SKM-1 treated with dmso at 0.1 percent for 144 hours (cell line): Measurements from ENCODE around the gene DNAJC15.
"Not testable (repeated sequence)": the region's sequence is repeated elsewhere in the genome, so short reads cannot be mapped to it uniquely, and the experiment has no call there.

Source experiments
- DNase-seq: peaks from one replicate; lab custom pipeline; 2025; ENCODE audit not compliant: unreplicated experiment; lab: John Stamatoyannopoulos, UW

DNAJC15 gene

DNA sequence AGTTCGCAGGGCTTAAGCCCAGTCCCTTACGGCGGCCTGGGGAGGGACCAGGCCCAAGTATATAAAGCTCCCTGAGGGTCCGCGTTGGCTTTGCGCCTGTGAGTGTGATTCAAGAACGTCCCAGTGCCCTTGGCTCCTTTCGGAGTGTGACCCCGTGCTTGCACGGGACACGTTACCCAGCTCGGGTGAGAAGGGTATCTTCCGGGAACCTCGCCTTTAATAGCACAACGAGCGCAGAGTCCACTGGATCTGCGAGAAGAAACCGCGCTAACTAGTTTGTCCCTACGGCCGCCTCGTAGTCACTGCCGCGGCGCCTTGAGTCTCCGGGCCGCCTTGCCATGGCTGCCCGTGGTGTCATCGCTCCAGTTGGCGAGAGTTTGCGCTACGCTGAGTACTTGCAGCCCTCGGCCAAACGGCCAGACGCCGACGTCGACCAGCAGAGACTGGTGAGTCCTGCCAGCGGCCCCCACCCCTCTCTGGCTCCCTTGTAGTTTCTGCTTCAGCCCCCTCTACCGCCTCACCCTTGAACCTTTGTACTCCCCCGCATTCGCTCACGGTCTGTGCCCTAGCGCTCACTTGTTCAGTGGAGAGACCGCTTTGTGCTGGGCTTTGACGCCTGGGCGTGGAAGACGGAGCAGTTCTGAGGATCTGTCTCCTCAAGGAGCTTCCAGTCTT, at the start of gene DNAJC15:
TSS of gene DNAJC15 (plus strand) at position 298 of the 675 bp plus-strand sequence. CDS start at position 339, 41 bp downstream.
- DNase-seq, result no peak

DNA sequence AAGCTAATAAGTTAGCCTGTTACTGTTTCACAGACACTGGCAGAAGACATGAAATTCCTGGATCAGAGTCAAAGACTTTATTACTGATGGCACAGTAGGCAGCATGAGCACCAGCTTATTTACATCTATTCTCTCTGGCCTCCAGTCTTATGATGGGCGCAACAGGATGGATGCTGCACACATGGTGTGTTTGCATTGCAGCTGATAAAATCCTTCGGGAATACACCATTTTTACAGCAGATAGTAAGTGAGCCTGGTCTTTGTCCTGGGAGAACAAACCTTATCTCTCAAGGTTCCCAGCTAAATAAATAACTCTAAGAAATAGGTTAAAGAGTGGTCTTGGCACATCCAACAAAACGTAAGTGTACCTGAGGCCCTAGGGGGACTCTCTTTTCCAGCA, 47.3 kb upstream of the DNAJC15 start:
- DNase-seq, result no peak

DNA sequence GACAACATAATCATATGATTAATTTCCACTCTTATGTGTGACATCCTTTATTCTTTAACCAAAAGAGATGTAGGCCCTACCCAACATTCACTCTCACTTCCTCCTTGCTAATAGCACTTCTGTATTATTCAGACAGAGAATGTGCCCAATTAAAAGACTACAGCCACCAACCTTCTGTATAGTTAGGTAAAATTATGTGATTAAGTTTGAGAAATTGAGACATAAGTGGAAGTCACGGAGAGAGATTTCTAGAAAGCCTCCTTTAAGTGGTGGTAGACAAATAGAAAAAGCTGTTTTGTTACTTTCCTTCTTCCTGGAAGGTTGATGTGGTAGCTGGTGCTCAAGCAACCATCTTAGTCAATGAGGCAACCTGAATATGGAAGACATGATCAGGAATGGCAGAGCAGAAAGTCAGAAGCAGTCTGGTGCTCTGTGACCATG, 46.1 kb upstream of the DNAJC15 start:
- no peak for DNase-seq

DNA sequence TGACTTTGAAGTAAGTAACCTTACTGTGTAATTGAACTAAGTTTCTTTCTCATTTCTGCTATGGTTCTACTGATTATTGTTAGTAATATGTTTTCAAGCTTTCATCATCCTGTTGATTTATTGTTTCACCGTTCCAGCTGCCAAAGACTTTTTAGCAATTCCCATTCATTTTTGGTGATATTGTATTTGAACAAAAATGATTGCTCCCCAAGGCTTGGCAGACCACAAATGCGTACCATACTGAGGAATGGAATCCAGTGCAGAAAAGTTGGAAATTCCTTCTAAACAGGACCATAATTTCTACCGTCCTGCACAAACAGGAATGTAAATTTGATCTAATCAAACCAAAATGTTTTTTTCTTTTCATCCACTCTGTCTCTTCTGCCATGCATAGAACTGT, 42.1 kb upstream of the DNAJC15 start:
- no peak for DNase-seq

DNA sequence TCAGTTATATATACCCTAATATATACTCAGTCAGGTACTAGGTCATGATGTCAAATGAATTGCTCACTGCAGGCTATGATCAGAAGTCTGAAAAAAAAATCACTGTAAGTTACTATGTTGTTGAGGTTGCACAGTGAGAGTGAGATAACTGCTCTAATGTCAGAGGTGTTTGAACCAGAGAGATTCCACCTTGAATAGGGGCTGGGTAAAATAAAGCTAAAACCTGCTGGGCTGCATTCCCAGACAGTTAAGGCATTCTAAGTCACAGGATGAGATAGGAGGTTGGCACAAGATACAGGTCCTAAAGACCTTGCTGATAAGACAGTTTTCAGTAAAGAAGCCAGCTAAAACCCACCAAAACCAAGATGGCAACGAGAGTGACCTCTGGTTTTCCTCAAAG, 41.5 kb upstream of the DNAJC15 start:
- no peak for DNase-seq

DNA sequence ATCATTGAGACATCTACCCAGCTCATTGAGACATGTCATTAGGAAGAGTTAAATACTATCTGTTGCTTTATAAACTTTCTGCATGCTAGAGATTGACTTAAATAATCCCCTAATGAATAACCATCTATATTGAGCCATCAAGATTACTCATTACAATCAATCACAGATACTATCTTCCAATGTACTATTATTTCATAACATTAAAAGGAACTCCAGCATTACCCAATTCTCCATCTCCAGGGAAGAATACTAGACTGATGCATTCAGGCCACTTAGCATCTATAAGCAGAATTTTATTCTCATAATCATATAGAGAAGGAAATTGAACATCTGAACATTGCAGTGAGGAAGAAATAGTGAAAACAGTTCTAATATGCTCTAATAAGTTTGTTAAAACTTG, 39.4 kb upstream of the DNAJC15 start:
- DNase-seq, result no peak

DNA sequence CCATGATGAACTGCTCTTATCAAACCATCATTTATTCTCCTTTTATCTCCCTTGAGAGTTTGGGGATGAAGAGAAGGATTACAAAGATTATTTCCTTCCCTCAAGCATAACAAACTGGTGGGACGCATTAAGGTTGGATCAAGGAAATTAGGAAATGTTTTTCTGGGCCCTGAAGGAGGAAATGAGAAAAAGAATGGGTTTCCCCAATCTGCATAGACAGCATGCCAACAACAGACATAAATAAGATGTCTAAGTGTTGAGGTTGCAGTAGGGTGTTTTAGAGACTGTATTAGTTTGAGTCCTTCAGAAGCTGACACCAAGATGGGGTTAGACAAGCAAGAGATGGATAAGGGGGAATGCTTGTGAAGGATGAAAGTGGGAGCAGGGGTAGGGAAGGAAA, 38.7 kb upstream of the DNAJC15 start:
- DNase-seq, result no peak

DNA sequence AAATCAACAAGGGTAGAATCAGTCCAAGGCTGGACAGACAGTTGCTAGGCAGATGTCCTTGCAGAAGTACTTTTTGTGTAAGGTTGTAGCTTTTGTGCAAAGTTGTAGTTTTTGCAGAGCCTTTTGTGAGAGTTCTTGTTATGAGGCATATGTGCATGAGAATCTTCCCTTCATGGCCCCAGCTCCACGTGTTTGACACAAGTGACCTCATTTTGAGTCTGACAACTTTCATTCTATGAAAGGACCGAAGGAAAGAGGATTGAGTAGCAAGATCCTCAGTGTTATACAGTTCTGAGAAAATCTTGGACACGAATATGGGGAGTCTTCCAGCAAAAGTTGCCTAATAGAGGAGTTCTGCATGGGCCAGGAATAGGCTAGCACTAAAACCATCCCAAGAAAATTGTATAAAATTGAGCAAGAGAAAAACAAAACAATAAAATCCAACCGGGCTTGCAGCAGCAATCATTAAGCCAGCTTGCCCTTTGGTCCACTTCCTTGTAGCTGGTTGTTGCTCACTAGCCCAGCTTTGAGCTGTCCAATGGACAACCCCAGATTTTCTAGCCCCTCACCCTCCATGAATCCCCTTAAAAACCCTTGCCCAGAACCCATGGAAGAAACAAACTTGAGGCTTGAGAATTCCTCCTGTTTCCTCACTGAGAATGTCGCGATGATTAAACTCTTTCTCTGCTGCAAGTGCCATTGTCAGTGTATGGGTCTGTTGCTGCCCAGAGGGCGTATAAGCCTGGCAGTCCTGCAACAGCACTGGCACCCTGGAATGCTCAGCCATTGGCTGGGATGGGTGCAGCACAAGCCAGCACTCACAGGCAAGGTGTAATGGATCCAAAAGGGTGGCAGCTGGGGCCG, 37.8 kb upstream of the DNAJC15 start:
- DNase-seq, result no peak

DNA sequence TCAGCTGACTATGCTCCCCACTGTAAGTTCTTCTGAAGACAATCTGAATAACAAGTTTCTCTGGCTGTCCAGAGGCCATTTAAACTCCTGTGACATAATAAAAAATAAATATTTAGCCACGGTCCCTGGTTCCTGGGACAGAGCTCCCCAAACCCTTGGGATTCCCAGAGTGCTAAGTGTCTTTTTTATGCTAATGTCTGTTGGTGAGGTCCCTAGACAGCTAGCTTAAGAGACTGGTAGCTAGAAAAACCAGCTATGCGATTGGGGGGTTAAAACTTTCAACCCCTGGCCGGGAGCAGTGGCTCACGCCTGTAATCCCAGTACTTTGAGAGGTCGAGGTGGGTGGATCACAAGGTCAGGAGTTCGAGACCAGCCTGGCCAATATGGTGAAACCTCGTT, 37.2 kb upstream of the DNAJC15 start:
- no peak for DNase-seq

DNA sequence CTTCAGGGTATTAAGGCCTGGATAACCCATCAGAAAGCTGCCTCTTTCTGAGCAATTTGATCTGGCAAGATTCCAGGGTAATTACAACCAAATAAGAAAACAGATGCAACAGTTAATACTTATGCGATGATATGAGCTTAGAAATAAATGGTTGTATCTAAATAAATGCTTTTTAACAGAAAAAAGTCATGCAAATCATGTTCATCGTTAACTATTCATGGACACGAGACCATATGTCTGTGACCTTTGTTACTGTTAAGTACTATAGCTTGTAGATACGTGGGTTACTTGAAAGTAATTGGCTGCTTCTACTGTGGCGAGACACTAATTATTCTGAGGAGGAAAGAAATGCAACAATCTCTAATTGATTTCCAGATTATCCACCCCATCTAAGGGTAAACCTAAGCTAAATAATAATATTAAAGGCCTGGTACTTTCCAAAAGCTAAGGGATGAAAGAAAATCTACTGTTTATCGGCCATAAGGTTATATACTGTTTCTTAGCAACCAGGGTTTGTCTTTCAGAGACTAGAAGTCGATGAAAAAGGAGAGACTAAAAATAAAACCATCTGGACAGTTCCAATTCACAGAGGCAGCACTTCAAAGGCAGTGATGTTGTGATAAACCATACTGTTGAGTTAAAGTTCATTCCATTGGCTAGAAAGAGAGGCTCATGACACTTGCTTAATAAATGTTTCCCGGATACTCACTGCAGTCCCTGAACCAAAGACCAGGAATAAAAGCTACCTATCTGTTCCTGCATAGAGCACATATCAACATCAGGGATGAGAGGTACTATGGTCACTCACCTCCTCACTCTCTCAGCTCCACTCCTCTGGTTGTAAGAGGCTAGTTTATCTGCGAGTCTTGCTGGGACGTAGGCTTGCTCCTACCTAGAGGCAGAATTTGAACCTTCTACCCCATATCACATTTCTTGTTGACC, 32.8 kb upstream of the DNAJC15 start:
- no peak for DNase-seq

DNA sequence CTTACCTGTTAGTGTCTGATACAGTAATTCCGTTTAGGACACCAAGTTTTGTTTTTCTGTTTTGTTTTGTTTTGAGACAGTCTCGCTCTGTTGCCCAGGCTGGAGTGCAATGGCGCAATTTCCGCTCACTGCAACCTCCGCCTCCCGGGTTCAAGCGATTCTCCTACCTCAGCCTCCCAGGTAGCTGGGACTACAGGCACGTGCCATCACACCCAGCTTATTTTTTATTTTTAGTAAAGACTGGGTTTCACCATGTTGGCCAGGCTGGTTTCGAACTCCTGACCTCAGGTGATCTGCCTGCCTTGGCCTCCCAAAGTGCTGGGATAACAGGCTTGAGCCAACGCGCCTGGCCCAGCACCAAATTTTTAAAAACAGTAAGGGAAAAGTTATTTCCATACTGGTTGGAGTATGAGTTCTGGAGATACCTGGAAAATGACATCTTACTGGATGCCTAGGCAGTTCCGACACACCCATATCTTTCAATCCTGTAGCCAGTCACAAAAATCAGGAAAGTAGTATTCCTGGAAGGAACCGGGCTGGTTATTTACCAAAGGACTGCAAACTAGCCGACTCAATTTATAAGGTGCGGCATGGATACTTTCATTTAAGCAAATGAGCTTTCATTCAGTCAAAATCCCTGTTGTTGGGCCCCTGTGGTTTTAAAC, 32.0 kb upstream of the DNAJC15 start:
- not testable (repeated sequence) for DNase-seq

DNA sequence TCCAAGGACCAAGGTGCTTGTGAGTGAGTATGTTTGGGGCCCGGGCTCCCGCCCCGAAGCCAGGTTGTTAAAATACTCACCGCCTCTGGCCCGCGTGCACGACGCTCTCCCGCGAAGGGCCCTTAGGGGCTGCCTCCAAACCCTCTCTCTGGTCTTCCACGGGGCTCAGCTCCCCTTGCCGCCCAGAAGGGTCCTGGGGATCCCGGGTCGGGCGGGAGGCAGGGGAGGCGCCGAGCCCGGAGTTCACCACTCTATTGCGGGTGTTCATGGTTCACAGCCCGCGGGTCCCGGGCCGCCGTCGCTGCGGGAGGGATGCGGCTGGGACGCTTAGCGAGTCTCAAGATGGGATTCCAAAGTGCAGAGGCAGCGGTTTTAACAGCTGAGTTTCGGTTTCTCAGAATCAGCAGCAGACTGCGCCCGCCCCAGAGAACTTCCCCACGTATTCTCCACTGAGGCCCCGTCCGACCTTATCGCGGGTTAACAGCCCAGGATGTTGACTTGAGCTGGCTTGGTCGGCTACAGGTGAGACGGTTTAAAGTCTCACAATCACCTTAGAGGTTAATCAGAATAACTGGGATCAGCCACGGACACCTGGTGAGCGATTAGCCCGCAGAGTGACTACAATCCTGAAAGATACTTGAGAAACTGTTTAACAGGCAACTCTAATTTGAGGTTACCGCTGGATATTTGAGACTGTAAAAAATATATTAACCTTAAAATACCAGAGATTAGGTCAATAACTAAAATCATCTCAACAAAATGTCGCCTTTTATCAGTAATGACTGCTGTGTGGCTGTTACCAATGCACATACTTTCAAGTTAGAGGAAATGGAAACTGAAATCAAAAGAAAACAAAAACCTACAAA, 31.3 kb upstream of the DNAJC15 start, which contains the start of gene EPSTI1:
TSS of gene EPSTI1 (minus strand) at position 344 of the 866 bp plus-strand sequence. CDS start at position 268, 76 bp downstream.
- DNase-seq, result peak; percentile 14

DNA sequence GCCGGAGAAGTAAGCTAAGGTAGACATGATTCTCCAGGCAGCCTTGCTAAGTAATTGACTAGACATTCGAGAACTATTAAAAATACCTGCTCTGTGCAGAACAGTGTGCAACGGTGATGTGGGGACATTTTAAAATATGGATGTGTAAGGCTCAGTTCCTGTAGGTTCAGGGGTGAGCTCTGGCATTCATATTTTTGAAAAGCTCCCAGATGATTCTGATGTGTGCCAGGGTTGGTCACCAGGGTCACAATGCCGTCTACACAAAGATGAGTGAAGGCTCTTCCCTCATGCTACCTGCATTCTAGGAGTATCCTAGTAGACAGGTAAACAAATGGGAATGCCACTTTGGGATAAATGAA, 30.6 kb upstream of the DNAJC15 start:
- DNase-seq, result no peak

DNA sequence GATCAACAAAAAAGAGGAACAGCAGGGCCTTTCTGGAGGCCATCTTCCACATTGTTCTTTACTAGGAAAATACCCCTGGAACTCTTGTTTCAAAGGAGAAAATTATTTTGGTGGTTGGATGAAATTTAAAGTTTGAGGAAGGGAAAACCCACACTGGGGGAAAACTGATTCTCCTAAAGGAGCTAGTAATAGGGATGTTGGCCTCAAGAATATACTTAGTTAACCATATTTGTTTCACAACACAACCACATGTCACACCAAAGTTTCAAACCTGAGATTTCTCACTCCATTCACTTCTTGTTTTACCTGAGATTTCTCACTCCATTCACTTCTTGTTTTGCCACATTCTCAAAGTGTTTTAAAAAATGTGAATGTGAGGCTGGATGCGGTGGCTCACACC, 28.5 kb upstream of the DNAJC15 start:
- no peak for DNase-seq

DNA sequence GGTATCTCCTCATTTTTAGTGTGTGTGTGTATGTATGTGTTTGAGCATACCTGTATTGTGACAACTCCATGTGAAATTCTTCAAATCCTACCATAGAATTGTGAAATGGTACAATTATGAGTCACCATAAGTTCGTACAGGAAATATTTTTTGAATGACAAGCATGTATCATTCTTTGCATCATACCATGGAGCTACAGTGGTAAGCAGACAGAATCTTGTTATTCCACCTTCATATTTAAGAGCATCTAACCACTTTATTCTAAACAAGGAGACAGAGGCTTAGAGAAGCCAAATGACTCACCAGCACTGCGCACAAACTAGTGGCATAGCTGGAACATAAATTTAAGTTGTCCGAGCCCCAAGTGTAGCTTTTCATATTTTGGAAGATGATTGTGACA, 26.8 kb upstream of the DNAJC15 start:
- DNase-seq, result no peak

DNA sequence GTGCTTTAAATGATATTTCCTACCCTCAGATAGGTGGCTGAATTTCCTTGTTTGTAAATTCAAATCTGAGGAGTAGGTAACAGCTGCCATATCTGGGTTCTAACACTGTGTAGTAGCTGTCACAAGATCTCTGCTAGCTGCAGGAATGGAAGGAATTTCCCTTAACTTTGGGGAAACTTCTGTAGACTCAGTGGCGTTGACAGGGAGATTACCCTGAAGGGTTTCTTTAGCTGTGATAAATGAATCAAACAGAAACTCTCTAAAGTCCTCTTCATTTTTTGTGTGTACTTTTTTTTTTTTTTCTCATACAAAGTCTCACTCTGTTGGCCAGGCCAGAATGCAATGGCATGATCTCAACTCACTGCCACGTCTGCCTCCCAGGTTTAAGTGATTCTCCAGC, 26.0 kb upstream of the DNAJC15 start:
- no peak for DNase-seq

DNA sequence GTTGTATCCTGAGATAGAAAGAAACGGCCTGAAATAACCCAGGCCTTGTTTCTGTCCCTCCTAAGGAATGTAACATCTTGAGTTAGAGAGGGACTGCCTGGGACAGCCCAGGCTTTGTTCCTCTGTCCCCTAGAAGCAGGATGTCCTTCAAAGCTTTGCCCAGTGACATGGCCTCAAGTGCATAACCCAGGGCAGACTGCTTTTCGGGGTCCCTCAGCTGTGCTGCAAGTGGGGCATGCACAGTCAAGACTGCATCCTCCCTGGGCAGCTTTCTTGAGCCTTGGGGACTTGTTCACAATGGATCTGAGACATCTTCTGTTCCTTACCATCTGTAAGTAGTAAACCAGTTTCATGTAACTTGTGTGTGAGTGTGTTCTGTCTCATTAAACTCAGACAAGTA, 23.9 kb upstream of the DNAJC15 start:
- DNase-seq, result no peak

DNA sequence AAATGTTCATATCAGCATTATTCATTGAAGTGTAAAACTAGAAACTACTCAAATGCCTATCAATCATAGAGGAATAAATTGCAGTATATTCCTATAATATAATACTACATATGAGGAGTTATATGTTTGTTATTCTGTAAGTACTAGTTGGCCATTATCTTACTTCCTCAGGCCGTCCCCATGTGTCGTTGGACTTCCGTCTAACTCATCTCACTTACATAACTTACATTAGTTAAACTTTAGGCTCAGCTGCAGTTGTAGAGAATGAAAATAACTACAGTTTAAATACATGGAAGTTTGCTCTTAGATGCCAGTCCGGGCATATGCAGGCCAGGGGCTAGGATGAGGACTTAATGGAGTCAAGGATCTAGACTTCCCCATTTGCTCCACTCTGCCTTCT, 22.7 kb upstream of the DNAJC15 start:
- DNase-seq, result no peak

DNA sequence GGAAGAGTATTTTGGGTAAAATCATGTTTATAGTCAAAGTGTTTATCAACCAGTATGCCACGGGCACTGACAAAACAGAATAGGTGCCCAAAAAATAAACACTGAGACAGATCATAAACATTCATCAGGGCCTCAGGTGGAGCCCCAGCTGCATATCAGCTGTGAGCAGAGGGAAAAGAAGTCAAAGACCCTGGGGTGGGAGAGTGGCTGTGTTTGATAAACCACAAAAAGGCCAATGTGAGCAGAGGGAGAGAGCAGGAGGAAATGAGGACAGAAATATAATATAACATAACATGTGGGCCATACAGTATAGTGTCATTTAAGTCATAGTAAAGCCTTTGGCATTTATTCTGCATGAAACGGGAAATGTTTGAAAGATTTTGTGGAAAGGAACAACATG, 21.4 kb upstream of the DNAJC15 start:
- DNase-seq, result no peak

DNA sequence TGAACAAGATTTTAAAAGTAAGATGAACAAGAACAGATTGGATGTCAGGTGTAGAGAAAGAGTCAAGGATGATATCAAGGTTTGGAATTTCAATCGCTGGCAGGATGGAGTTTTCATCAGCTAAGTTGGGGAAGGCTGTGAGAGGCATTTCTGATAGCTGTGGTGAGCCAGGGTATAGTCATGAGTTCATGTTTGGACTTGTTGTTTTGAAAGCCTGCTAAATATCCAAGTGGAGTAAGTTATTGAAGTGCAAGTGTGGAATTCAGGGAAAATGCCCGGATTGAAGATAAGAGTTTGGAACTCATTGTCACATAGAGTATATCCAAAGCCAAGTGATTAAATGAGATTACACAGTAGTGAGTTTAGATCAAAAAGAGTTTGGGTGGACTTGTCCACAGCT, 20.4 kb upstream of the DNAJC15 start:
- DNase-seq, result no peak
